HG02642 (cell line): ENCODE measurements around the gene PIK3CG.
A peak's percentile ranks its signal among the peaks of the same experiment; 100 is the strongest.
"Not testable (repeated sequence)": the region's sequence is repeated elsewhere in the genome, so short reads cannot be mapped to it uniquely, and the experiment has no call there.

ENCODE experiments used
- ATAC-seq: cut with Tn5 transposase; IDR thresholded peaks from one replicate; pipeline ENCODE4 v1.9.1; 2021; ENCODE audit warnings: mild to moderate bottlenecking; ENCODE audit not compliant: unreplicated experiment, poor library complexity

PIK3CG gene

GRCh38 chr7:106926892-106927291, 61.8 kb downstream of the PIK3CG start:
- ATAC-seq = no peak

GRCh38 chr7:106927536-106927935, 62.5 kb downstream of the PIK3CG start:
- no peak for ATAC-seq

- ATAC-seq = not testable (repeated sequence)
These were observed 64.5 kb downstream of the PIK3CG start for GRCh38 chr7:106929616-106930015.

GRCh38 chr7:106936236-106936635, 71.2 kb downstream of the PIK3CG start:
- no peak for ATAC-seq

GRCh38 chr7:106938122-106938521, 73.0 kb downstream of the PIK3CG start:
- ATAC-seq = not testable (repeated sequence)

GRCh38 chr7:106938803-106939202, 73.7 kb downstream of the PIK3CG start:
- ATAC-seq = no peak

- no peak for ATAC-seq
These were observed 79.1 kb downstream of the PIK3CG start for GRCh38 chr7:106944035-106944665.

GRCh38 chr7:106947244-106947728, 82.2 kb downstream of the PIK3CG start:
- ATAC-seq = peak; percentile 63

GRCh38 chr7:106952001-106952657, 87.0 kb downstream of the PIK3CG start:
- no peak for ATAC-seq

- ATAC-seq = no peak
These were observed 87.7 kb downstream of the PIK3CG start for GRCh38 chr7:106952658-106953231.

GRCh38 chr7:106954840-106955239, 89.8 kb downstream of the PIK3CG start:
- ATAC-seq = no peak

GRCh38 chr7:106955857-106956256, 90.8 kb downstream of the PIK3CG start:
- ATAC-seq = not testable (repeated sequence)
